Heart left ventricle (tissue), 16 donors: ENCODE results near the gene GSDME. TPM values are rescaled to one million over a fixed set of nuclear protein-coding genes. Genes with fewer than 3 reads are reported as not detected.

ENCODE experiments used
- ATAC-seq, 4 donors: fragments of 200-7000 bp; cut with Tn5 transposase; one replicate each; pipeline ENCODE4 v1.9.1; 2020 to 2022; ENCODE audit warnings: moderate library complexity in 4 of 4, mild to moderate bottlenecking in 3 of 4, moderate number of reproducible peaks in 1 of 4
- DNase-seq, 5 donors: peaks; one replicate each; pipeline ENCODE4 v3.0.0-alpha.2; 2020
- H3K27ac ChIP-seq, 12 donors: fragments of 200-600 bp; sonication (generic) in 4 of 12; one replicate each; pipeline versions ENCODE4 v1.5.0 to v1.8.0; 2016 to 2022; ENCODE audit warnings: mild to moderate bottlenecking in 2 of 12
- H3K27me3 ChIP-seq, 9 donors: fragments of 200-600 bp; sonication (generic) in 2 of 9; one replicate each; pipeline versions ENCODE4 v1.5.1 to v1.8.0; 2016 to 2022; ENCODE audit warnings: mild to moderate bottlenecking in 3 of 9
- H3K36me3 ChIP-seq, 9 donors: fragments of 200-600 bp; sonication (generic) in 2 of 9; one replicate each; pipeline versions ENCODE4 v1.5.0 to v1.8.0; 2018 to 2022; ENCODE audit warnings: mild to moderate bottlenecking in 2 of 9
- H3K4me1 ChIP-seq, 12 donors: fragments of 200-600 bp; sonication (generic) in 4 of 12; one replicate each; pipeline versions ENCODE4 v1.5.0 to v1.8.0; 2016 to 2022; ENCODE audit warnings: mild to moderate bottlenecking in 3 of 12
- H3K4me3 ChIP-seq, 12 donors: fragments of 200-600 bp; sonication (generic) in 4 of 12; one replicate each; pipeline versions ENCODE4 v1.5.0 to v1.8.0; 2017 to 2022; ENCODE audit warnings: mild to moderate bottlenecking in 9 of 12, moderate library complexity in 4 of 12
- H3K9me3 ChIP-seq, 12 donors: fragments of 200-600 bp; sonication (generic) in 4 of 12; one replicate each; pipeline versions ENCODE4 v1.5.0 to v1.8.0; 2016 to 2022; ENCODE audit warnings: mild to moderate bottlenecking in 1 of 12
- POLR2A ChIP-seq, 2 donors: fragments of 450-650 bp; IDR thresholded peaks; one replicate each; pipeline ENCODE4 v1.6.1; 2017; ENCODE audit warnings: antibody characterized with exemption in 2 of 2, mild to moderate bottlenecking in 2 of 2, moderate library complexity in 2 of 2
- WGBS, 4 donors: extraction: QIAGEN DNeasy Blood & Tissue Kit in 2 of 4; methylation state at CpG; one replicate each; pipeline versions ENCODE4 v1.1.5 to v1.1.7; 2013 to 2018; 5-methylcytosine and 5-hydroxymethylcytosine counted together
- intact Hi-C, 10 donors: fragments of 100-400 bp; cut with DNase I; formaldehyde crosslinking; loops; one replicate each; pipeline versions ENCODE4 v1.11.1 to v1.14.2; 2022
- polyA plus RNA-seq, 2 donors: library from polyadenylated mRNA; stranded (reverse); fragments of 200-250 nt; gene quantifications; one replicate each; pipeline ENCODE4 v1.2.3, GENCODE V29; 2013
- total RNA-seq, 9 donors: library from RNA; depleted of rRNA in 2 of 9; stranded (reverse); fragments of >200 nt in 2 of 9; fragmentation: NEBNext Ultra II Directional in 3 of 9; extraction: Animal tissue kit (Norgen Biotek cat#: 25700) in 3 of 9; gene quantifications; one replicate each; pipeline versions ENCODE4 v1.1.0 to v1.2.4, GENCODE V29; 2016 to 2023
- TF ChIP-seq, protein P1 (sequence below), 12 donors: fragments of 200-600 bp; sonication (generic) in 4 of 12; IDR thresholded peaks; one replicate each; pipeline versions ENCODE4 v1.5.0 to v1.8.0; 2018 to 2022; ENCODE audit warnings: antibody characterized with exemption in 12 of 12, mild to moderate bottlenecking in 5 of 12
- donor health status: ischemic (EF 13 %, LVEDD 7.1; RV severe dilation, severe dysfunction).
- donor health status: healthy with polysubstance abuse.
- donor health status: DM: no; HTN: yes; CAD: no.
- donor health status: DM: no; HTN: no; CAD: no.
- donor health status: ischemic (EF 25% LVEDD 6.9; RV normal size, moderate dysfunction).
- donor health status: ischemic (EF 25% LVEDD 5.7; RV mildly dilated, moderate dysfunction).
- donor health status: healthy.
- donor health status: DM: yes; HTN: yes; CAD: no.
- donor health status: ischemic (EF 35%, LVEDD 5.7; RV mildly dilated, moderate dysfunction).
- donor health status: nonischemic (EF 11% LVEDD 7.7; RV severe dilation, severe dysfunction).
- donor health status: DM: yes; HTN: yes; CAD: no.
- donor health status: PGD.
- donor health status: ischemic (EF 29% LVEDD 5.4; RV normal size, mild dysfunction).
- donor health status: nonischemic (EF 23%, LVEDD 6.1; RV moderate dilation, normal function).

Gene GSDME
- total and polyA plus RNA-seq, 11 donors, result 2.6 to 17.4 (median 4.9) TPM

DNA sequence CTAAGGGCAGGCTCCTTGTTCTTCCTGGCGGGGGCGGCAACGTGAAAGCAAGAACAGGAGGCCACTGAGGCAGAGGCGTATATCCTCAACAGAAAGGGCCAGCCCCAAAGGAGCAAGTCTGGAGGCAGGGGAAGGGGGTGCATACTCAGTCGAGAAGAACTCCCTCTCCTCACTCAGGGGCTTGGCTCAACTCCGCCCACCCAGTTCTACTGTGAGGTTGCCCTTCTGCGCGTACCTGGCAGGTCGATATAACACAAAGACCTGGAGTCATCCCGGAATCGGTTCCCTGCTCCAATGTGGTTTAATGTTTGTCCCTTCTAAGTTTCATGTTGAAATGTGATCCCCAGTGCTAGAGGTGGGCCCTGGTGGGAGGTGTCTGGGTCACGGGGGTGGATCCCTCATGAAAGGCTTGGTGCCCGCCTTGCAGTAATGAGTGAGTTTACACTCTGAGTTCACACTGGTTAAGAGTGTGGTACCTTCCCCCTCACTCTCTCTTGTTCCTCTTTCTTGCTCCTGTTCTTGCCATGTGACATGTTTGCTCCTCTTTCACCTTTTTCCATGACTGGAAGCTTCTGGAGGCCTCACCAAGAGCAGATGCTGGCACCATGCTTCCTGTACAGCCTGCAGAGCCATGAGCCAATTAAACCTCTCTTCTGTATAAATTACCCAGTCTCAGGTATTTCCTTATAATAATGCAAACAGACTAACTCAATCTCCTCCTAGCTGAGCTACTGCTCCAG lies 32.6 kb downstream of the GSDME start:
- DNase-seq (no peak), ATAC-seq (no peak)
- WGBS, 4 donors, result 89 to 96% (median 94%) methylated on average over 13 of the region's 13 CpGs

GRCh38 chr7:24723178-24723530 lies 34.1 kb downstream of the GSDME start:
- intact Hi-C loops, result loop anchor here in 1 of 10 donors (5.0 kb wide), 1 partner anchor 321 kb away; no protein-coding TSS in a partner anchor
- TF ChIP-seq, protein P1, sequence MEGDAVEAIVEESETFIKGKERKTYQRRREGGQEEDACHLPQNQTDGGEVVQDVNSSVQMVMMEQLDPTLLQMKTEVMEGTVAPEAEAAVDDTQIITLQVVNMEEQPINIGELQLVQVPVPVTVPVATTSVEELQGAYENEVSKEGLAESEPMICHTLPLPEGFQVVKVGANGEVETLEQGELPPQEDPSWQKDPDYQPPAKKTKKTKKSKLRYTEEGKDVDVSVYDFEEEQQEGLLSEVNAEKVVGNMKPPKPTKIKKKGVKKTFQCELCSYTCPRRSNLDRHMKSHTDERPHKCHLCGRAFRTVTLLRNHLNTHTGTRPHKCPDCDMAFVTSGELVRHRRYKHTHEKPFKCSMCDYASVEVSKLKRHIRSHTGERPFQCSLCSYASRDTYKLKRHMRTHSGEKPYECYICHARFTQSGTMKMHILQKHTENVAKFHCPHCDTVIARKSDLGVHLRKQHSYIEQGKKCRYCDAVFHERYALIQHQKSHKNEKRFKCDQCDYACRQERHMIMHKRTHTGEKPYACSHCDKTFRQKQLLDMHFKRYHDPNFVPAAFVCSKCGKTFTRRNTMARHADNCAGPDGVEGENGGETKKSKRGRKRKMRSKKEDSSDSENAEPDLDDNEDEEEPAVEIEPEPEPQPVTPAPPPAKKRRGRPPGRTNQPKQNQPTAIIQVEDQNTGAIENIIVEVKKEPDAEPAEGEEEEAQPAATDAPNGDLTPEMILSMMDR (IDR thresholded peaks at IDR 0.05), result no peak
- no peak for TF ChIP-seq POLR2A (IDR thresholded peaks at IDR 0.05)
- 63 to 75% (median 66%) methylated on average over 5 of the region's 5 CpGs for WGBS, 4 donors
- Histone ChIP-seq H3K36me3 (no peaks in the 10 kb centered on the region), H3K27me3 (no peaks in the 10 kb centered on the region), H3K27ac (no peak overlapping the region), H3K4me3 (no peak overlapping the region), H3K4me1 (peaks cover 0 to 4% (median 0%) of the 10 kb centered on the region in 12 donors), H3K9me3 (no peaks in the 10 kb centered on the region)
- no peak for ATAC-seq
- no peak for DNase-seq

More for the DNA sequence above, 32.6 kb downstream of the GSDME start:
- Histone ChIP-seq H3K27ac (no peak overlapping the region), H3K4me3 (no peak overlapping the region), H3K9me3 (no peaks in the 10 kb centered on the region), H3K36me3 (no peaks in the 10 kb centered on the region), H3K27me3 (no peaks in the 10 kb centered on the region), H3K4me1 (peaks cover 0 to 16% (median 8%) of the 10 kb centered on the region in 12 donors)
- intact Hi-C loops, result loop anchor here in 1 of 10 donors (5.0 kb wide), 1 partner anchor 322 kb away; no protein-coding TSS in a partner anchor
- TF ChIP-seq POLR2A (IDR thresholded peaks at IDR 0.05), result no peak
- TF ChIP-seq, protein P1 (IDR thresholded peaks at IDR 0.05), result no peak

DNA sequence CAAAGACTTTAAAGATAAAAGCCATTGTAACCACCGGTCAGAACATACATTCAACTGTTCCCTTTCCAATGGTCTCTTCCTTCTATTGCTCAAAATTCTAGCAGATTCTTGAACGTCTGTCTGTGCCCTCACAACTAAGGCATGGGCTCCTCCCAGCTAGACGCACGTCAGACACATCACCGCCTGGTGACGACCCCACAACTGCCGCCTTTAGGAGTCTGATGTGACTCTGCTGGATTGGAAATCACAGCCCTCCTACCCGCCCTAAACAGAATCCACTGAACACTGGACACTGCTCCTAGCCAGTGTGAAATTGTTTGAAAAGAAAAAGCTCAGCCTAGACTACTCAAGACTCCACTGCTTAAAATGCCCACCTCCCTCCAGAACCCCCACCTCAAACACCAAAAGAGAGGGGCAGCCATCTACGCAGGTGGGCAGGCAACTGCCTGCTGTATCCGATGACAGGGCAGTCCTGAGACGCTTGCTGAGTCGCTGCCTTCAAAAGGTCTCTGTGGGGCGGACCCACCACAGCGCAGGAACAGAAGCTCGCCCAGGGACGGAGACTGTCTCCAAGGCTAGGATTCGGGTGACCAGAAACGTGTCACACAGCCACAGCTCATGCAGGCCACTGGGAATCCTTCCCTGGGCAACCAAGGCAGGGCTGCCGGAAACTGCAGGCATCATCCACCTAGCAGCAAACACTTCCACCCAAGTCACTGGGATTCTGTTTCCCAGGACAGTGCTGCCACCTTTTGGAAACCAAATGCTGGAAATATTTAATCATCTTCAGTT lies 34.7 kb downstream of the GSDME start:
- ATAC-seq (peak in 2 of 4 donors; percentile 33 to 44), DNase-seq (no peak)
- 70 to 80% (median 77%) methylated on average over 10 to 19 of the region's 19 CpGs for WGBS, 4 donors
- no peaks in the 10 kb centered on the region for H3K36me3 ChIP-seq
- H3K27ac ChIP-seq, result no peak overlapping the region
- H3K4me3 ChIP-seq, result no peak overlapping the region
- H3K9me3 ChIP-seq, result no peaks in the 10 kb centered on the region
- peaks cover 0 to under 1% (median 0%) of the 10 kb centered on the region in 12 donors for H3K4me1 ChIP-seq
- no peaks in the 10 kb centered on the region for H3K27me3 ChIP-seq
- intact Hi-C loops, result loop anchor here in 1 of 10 donors (5.0 kb wide), 1 partner anchor 320 kb away; no protein-coding TSS in a partner anchor
- TF ChIP-seq POLR2A (IDR thresholded peaks at IDR 0.05), result no peak
- TF ChIP-seq, protein P1 (IDR thresholded peaks at IDR 0.05), result peak in 7 of 12 donors; percentile 13 to 41 (median 29)

GRCh38 chr7:24721481-24722001 lies 35.7 kb downstream of the GSDME start:
- Histone ChIP-seq H3K27me3 (no peaks in the 10 kb centered on the region), H3K27ac (no peak overlapping the region), H3K36me3 (peaks cover 0 to 4% (median 0%) of the 10 kb centered on the region in 9 donors), H3K9me3 (no peaks in the 10 kb centered on the region), H3K4me1 (no peaks in the 10 kb centered on the region), H3K4me3 (no peak overlapping the region)
- intact Hi-C loops, result loop anchor here in 1 of 10 donors (5.0 kb wide), 1 partner anchor 319 kb away; no protein-coding TSS in a partner anchor
- DNase-seq, result no peak
- WGBS, 4 donors, result 73 to 81% (median 75%) methylated on average over 10 of the region's 10 CpGs
- no peak for TF ChIP-seq POLR2A (IDR thresholded peaks at IDR 0.05)
- TF ChIP-seq, protein P1 (IDR thresholded peaks at IDR 0.05), result no peak
- no peak for ATAC-seq
